GM10847 (cell line): ENCODE results near the gene CNBD2.

ENCODE experiments used
- POLR2A ChIP-seq: IDR thresholded peaks from 2 replicates; pipeline ENCODE4 v1.6.1; 2011; ENCODE audit not compliant: insufficient read length; ENCODE audit errors: extremely low read depth

Gene CNBD2

GRCh38 chr20:36043892-36044515, 75.6 kb downstream of the CNBD2 start:
- TF ChIP-seq POLR2A = no peak

- TF ChIP-seq POLR2A = no peak
Observed at GRCh38 chr20:36045373-36045714, 77.0 kb downstream of the CNBD2 start.

GRCh38 chr20:36050436-36051317, 82.3 kb downstream of the CNBD2 start:
- TF ChIP-seq POLR2A = peak; percentile 96

GRCh38 chr20:36051318-36052116, 83.1 kb downstream of the CNBD2 start:
- no peak for TF ChIP-seq POLR2A

- no peak for TF ChIP-seq POLR2A
Observed at GRCh38 chr20:36052117-36052513, 83.7 kb downstream of the CNBD2 start.

- TF ChIP-seq POLR2A = no peak
Observed at GRCh38 chr20:36055145-36055544, 86.8 kb downstream of the CNBD2 start.

- no peak for TF ChIP-seq POLR2A
Observed at GRCh38 chr20:36060676-36061075, 92.3 kb downstream of the CNBD2 start.

GRCh38 chr20:36061754-36062153, 93.4 kb downstream of the CNBD2 start:
- TF ChIP-seq POLR2A = no peak

- TF ChIP-seq POLR2A = no peak
Observed at GRCh38 chr20:36062799-36063198, 94.4 kb downstream of the CNBD2 start.

- no peak for TF ChIP-seq POLR2A
Observed at GRCh38 chr20:36063916-36064657, 95.7 kb downstream of the CNBD2 start.

- peak; percentile 23 for TF ChIP-seq POLR2A
Observed at GRCh38 chr20:36064658-36065426, 96.5 kb downstream of the CNBD2 start.

- TF ChIP-seq POLR2A = no peak
Observed at GRCh38 chr20:36065427-36065998, 97.1 kb downstream of the CNBD2 start.

GRCh38 chr20:36066777-36067176, 98.4 kb downstream of the CNBD2 start:
- no peak for TF ChIP-seq POLR2A

GRCh38 chr20:36070451-36070850, 102.1 kb downstream of the CNBD2 start:
- TF ChIP-seq POLR2A = no peak
